K562 (cell line): ENCODE data around the gene LASP1. TPM values are rescaled to one million over a fixed set of nuclear protein-coding genes. Genes with fewer than 3 reads are reported as not detected.

Source experiments
- ARID2 ChIP-seq: fragments of 450-650 bp; IDR thresholded peaks from 2 replicates; pipeline ENCODE4 v1.6.1; 2017; ENCODE audit warnings: antibody characterized with exemption, mild to moderate bottlenecking
- CBFA2T3 ChIP-seq: fragments of 450-650 bp; IDR thresholded peaks from 2 replicates; pipeline ENCODE4 v1.6.1; 2017
- CCAR2 ChIP-seq: fragments of 200-400 bp; formaldehyde crosslinking; IDR thresholded peaks from 2 replicates; pipeline ENCODE4 v1.6.1; 2017; ENCODE audit warnings: mild to moderate bottlenecking, low read depth, low read length
- CREB1 ChIP-seq, 2 experiments: sonication (generic) in 1 of 2; formaldehyde crosslinking in 1 of 2; IDR thresholded peaks; 2 replicates each; pipeline versions ENCODE4 v1.6.1 to v1.8.0; 2012 to 2022; ENCODE audit warnings: inconsistent platforms in 1 of 2, mild to moderate bottlenecking in 1 of 2, missing genetic modification reagents in 1 of 2, moderate library complexity in 1 of 2
- E2F1 ChIP-seq: sonication (generic); formaldehyde crosslinking; IDR thresholded peaks from 2 replicates; pipeline ENCODE4 v1.8.1; 2023; ENCODE audit warnings: mild to moderate bottlenecking, missing genetic modification reagents, moderate library complexity
- HES1 ChIP-seq: fragments of 450-650 bp; IDR thresholded peaks from 2 replicates; pipeline ENCODE4 v1.6.1; 2016; ENCODE audit warnings: low read depth, mild to moderate bottlenecking, moderate library complexity
- KAT2B ChIP-seq: IDR thresholded peaks from one replicate; pipeline ENCODE4 v1.6.1; 2012; ENCODE audit warnings: low read depth, mild to moderate bottlenecking, control low read depth, inconsistent platforms, low read length, moderate library complexity
- NEUROD1 ChIP-seq: fragments of 150-350 bp; IDR thresholded peaks from 2 replicates; pipeline ENCODE4 v1.6.1; 2014; ENCODE audit warnings: borderline replicate concordance, low read length, low read depth; ENCODE audit not compliant: partially characterized antibody
- RBM17 ChIP-seq: fragments of 200-400 bp; formaldehyde crosslinking; IDR thresholded peaks from 2 replicates; pipeline ENCODE4 v1.6.1; 2017; ENCODE audit warnings: low read depth, mild to moderate bottlenecking, low read length, borderline replicate concordance
- STAG1 ChIP-seq: sonication (generic); formaldehyde crosslinking; IDR thresholded peaks from 2 replicates; pipeline ENCODE4 v1.5.0; 2020; ENCODE audit warnings: missing genetic modification reagents, borderline replicate concordance
- THAP12 ChIP-seq: fragments of 250-450 bp; sonication (Bioruptor Pico); IDR thresholded peaks from 2 replicates; pipeline ENCODE4 v1.9.0; 2021; ENCODE audit warnings: mild to moderate bottlenecking, inconsistent platforms
- TRIM24 ChIP-seq, 2 experiments: fragments of 450-650 bp; IDR thresholded peaks; 2 replicates each; pipeline ENCODE4 v1.6.1; 2016
- XRCC3 ChIP-seq: fragments of 450-650 bp; IDR thresholded peaks from 2 replicates; pipeline ENCODE4 v1.6.1; 2017; ENCODE audit warnings: mild to moderate bottlenecking, moderate library complexity
- XRCC5 ChIP-seq: fragments of 200-400 bp; formaldehyde crosslinking; IDR thresholded peaks from 2 replicates; pipeline ENCODE4 v1.6.1; 2017; ENCODE audit warnings: low read depth, mild to moderate bottlenecking, low read length
- ZBTB26 ChIP-seq: fragments of 450-650 bp; formaldehyde crosslinking; IDR thresholded peaks from 2 replicates; pipeline ENCODE4 v1.4.0; 2022; ENCODE audit warnings: missing genetic modification characterization
- ZNF217 ChIP-seq: sonication (generic); formaldehyde crosslinking; IDR thresholded peaks from 2 replicates; pipeline ENCODE4 v1.8.0; 2022; ENCODE audit warnings: mild to moderate bottlenecking, missing genetic modification reagents
- ZNF282 ChIP-seq: sonication (generic); formaldehyde crosslinking; IDR thresholded peaks from 2 replicates; pipeline ENCODE4 v1.8.1; 2023; ENCODE audit warnings: missing genetic modification reagents
- ZNF436 ChIP-seq: fragments of 250-450, 450-650 bp; sonication (Bioruptor Pico); formaldehyde crosslinking; IDR thresholded peaks from 2 replicates; pipeline ENCODE4 v1.7.0; 2020; ENCODE audit warnings: mild to moderate bottlenecking
- ZNF449 ChIP-seq: fragments of 250-450 bp; sonication (Bioruptor Pico); IDR thresholded peaks from 2 replicates; pipeline ENCODE4 v1.8.0; 2022; ENCODE audit warnings: moderate library complexity, mild to moderate bottlenecking, inconsistent platforms
- polyA plus RNA-seq, 8 experiments: library from polyadenylated mRNA; depleted of rRNA in 4 of 8; stranded (reverse) in 5 of 8; unstranded in 3 of 8; fragments of >200 nt; fragmentation: Nextera tagmentation in 2 of 8; fragmentation: Illumina TruSeq in 1 of 8; extraction: Ambion mirVana in 2 of 8; extraction: Trizol in 1 of 8; gene quantifications; 2 replicates each; pipeline versions ENCODE4 v1.2.1 to v1.2.3, GENCODE V29; 2011 to 2014; ENCODE audit warnings: inconsistent platforms in 1 of 8, missing spikeins in 1 of 8
- total RNA-seq, 7 experiments: library from RNA; depleted of rRNA in 6 of 7; stranded (reverse); fragments of >200 nt in 6 of 7; fragmentation: Illumina TruSeq in 2 of 7; extraction: Trizol in 2 of 7; gene quantifications; 2 replicates each; pipeline versions ENCODE4 v1.2.1 to v1.2.3, GENCODE V29; 2011 to 2021; ENCODE audit warnings: low replicate concordance in 1 of 7

The LASP1 gene
- total and polyA plus RNA-seq, 9 of the 15 experiments (the other 6 are each of a cell fraction or from before 2014, with no cell fraction given), result 23.0 to 125 (median 55.3) TPM

GRCh38 chr17:38869526-38870258 is at the start of gene LASP1 (continued):
- no peak for TF ChIP-seq KAT2B
- no peak for TF ChIP-seq HES1
- no peak for TF ChIP-seq ZNF449 (CRISPR knock-in tag)
- TF ChIP-seq CREB1 (IDR thresholded peaks at IDR 0.05), result peak; percentile 31; the same call in 1 of the 2 replicates
- no peak for TF ChIP-seq CREB1 (CRISPR knock-in tag; IDR thresholded peaks at IDR 0.05)
- TF ChIP-seq STAG1 (CRISPR knock-in tag), result no peak
- peak; percentile 54; the same call in 1 of the 2 replicates for TF ChIP-seq ZNF436
- no peak for TF ChIP-seq TRIM24 (IDR thresholded peaks at IDR 0.05)
- TF ChIP-seq E2F1 (CRISPR knock-in tag), result peak; percentile 62; the same call in 1 of the 2 replicates
- TF ChIP-seq CCAR2, result no peak
- no peak for TF ChIP-seq ZNF282 (CRISPR knock-in tag)
- TF ChIP-seq ARID2, result no peak
- TF ChIP-seq RBM17, result no peak
- TF ChIP-seq NEUROD1, result peak; percentile 32
- TF ChIP-seq XRCC5, result no peak
- TF ChIP-seq XRCC3, result no peak
- no peak for TF ChIP-seq ZBTB26
- TF ChIP-seq THAP12 (CRISPR knock-in tag), result no peak
- no peak for TF ChIP-seq ZNF217 (CRISPR knock-in tag)
- TF ChIP-seq CBFA2T3, result no peak
